ENCODE results near the gene KANK4.

The KANK4 gene

GRCh38 chr1:62288224-62288623 is 31.0 kb downstream of the KANK4 start:
- TF ChIP-seq, protein P1, sequence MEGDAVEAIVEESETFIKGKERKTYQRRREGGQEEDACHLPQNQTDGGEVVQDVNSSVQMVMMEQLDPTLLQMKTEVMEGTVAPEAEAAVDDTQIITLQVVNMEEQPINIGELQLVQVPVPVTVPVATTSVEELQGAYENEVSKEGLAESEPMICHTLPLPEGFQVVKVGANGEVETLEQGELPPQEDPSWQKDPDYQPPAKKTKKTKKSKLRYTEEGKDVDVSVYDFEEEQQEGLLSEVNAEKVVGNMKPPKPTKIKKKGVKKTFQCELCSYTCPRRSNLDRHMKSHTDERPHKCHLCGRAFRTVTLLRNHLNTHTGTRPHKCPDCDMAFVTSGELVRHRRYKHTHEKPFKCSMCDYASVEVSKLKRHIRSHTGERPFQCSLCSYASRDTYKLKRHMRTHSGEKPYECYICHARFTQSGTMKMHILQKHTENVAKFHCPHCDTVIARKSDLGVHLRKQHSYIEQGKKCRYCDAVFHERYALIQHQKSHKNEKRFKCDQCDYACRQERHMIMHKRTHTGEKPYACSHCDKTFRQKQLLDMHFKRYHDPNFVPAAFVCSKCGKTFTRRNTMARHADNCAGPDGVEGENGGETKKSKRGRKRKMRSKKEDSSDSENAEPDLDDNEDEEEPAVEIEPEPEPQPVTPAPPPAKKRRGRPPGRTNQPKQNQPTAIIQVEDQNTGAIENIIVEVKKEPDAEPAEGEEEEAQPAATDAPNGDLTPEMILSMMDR (IDR thresholded peaks at IDR 0.05; ENCODE audit: insufficient read depth, low read length, poor library complexity, severe bottlenecking): no peak
- no peak for TF ChIP-seq EZH2phosphoT487 (conservative IDR thresholded peaks at IDR 0.05; ENCODE audit: low read length)
- no peaks in the 10 kb centered on the region for H3K9me3 ChIP-seq (ENCODE audit: insufficient read depth, low read length)
- no peak overlapping the region for H3K4me2 ChIP-seq (ENCODE audit: low read depth, low read length, poor library complexity, severe bottlenecking)
- H4K20me1 ChIP-seq (ENCODE audit: low read depth, low read length): no peaks in the 10 kb centered on the region
- H3K27me3 ChIP-seq (ENCODE audit: low read length): no peaks in the 10 kb centered on the region; the same call in 1 of the 2 replicates
- H2AFZ ChIP-seq (ENCODE audit: low read depth, low read length, severe bottlenecking): no peak overlapping the region
- no peaks in the 10 kb centered on the region for H3K9me2 ChIP-seq (replicated peaks; ENCODE audit: insufficient read depth, low read length)
- H3K9ac ChIP-seq (ENCODE audit: low read length): no peak overlapping the region
- H3K36me3 ChIP-seq (ENCODE audit: low read length): no peaks in the 10 kb centered on the region
- H3F3A ChIP-seq (ENCODE audit: insufficient read depth): no peaks in the 10 kb centered on the region
- no peaks in the 10 kb centered on the region for H3K79me2 ChIP-seq (ENCODE audit: insufficient read depth, low read length)
- H3K4me3 ChIP-seq (ENCODE audit: insufficient read depth, low read length, poor library complexity, severe bottlenecking): no peak overlapping the region
- no peak overlapping the region for H3K27ac ChIP-seq (ENCODE audit: low read depth, low read length)

DNA sequence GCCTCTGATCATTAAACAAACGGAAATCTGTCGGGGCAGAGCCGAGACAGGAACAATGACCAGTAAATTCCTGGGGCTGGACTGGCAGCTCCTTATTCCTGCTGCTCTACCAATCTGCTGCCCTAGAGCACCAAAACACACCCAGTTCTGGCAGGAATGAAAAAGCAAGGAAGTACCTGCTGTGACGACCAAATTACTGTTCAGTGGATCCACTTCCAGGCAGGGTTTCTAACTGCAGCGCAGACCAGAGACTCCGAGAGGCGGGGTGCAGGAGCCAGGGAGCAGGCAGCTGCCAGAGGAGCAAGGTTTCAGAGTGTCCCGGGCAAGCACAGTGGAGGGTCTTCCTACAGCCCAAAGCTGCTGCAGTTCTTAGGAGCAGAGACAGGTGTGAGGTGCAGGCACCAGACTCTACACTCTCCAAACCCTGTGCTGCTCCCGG is 32.4 kb downstream of the KANK4 start:
- Histone ChIP-seq H3K27me3 (ENCODE audit: low read length) (no peaks in the 10 kb centered on the region; the same call in 1 of the 2 replicates), H3K4me2 (ENCODE audit: low read depth, low read length, poor library complexity, severe bottlenecking) (no peak overlapping the region)

GRCh38 chr1:62285984-62286785 is 33.0 kb downstream of the KANK4 start:
- no peaks in the 10 kb centered on the region for H3K9me3 ChIP-seq (ENCODE audit: insufficient read depth, low read length)
- H3K9me2 ChIP-seq (replicated peaks; ENCODE audit: insufficient read depth, low read length): no peaks in the 10 kb centered on the region
- H3K27ac ChIP-seq (ENCODE audit: low read depth, low read length): no peak overlapping the region
- H3K79me2 ChIP-seq (ENCODE audit: insufficient read depth, low read length): no peaks in the 10 kb centered on the region
- no peak overlapping the region for H3K4me2 ChIP-seq (ENCODE audit: low read depth, low read length, poor library complexity, severe bottlenecking)
- no peak overlapping the region for H3K9ac ChIP-seq (ENCODE audit: low read length)
- no peak overlapping the region for H2AFZ ChIP-seq (ENCODE audit: low read depth, low read length, severe bottlenecking)
- H3K4me3 ChIP-seq (ENCODE audit: insufficient read depth, low read length, poor library complexity, severe bottlenecking): no peak overlapping the region
- no peaks in the 10 kb centered on the region for H3K36me3 ChIP-seq (ENCODE audit: low read length)
- no peaks in the 10 kb centered on the region for H3F3A ChIP-seq (ENCODE audit: insufficient read depth)
- H3K27me3 ChIP-seq (ENCODE audit: low read length): no peaks in the 10 kb centered on the region; the same call in 1 of the 2 replicates
- H4K20me1 ChIP-seq (ENCODE audit: low read depth, low read length): no peaks in the 10 kb centered on the region
- TF ChIP-seq EZH2phosphoT487 (conservative IDR thresholded peaks at IDR 0.05; ENCODE audit: low read length): no peak
- TF ChIP-seq, protein P1 (IDR thresholded peaks at IDR 0.05; ENCODE audit: insufficient read depth, low read length, poor library complexity, severe bottlenecking): no peak

More for the DNA sequence above, 32.4 kb downstream of the KANK4 start:
- H3K27ac ChIP-seq (ENCODE audit: low read depth, low read length): no peak overlapping the region
- no peak for TF ChIP-seq EZH2phosphoT487 (conservative IDR thresholded peaks at IDR 0.05; ENCODE audit: low read length)
- TF ChIP-seq, protein P1 (IDR thresholded peaks at IDR 0.05; ENCODE audit: insufficient read depth, low read length, poor library complexity, severe bottlenecking): no peak
- H3K36me3 ChIP-seq (ENCODE audit: low read length): no peaks in the 10 kb centered on the region
- no peak overlapping the region for H2AFZ ChIP-seq (ENCODE audit: low read depth, low read length, severe bottlenecking)
- H3K4me3 ChIP-seq (ENCODE audit: insufficient read depth, low read length, poor library complexity, severe bottlenecking): no peak overlapping the region
- H3K9me3 ChIP-seq (ENCODE audit: insufficient read depth, low read length): no peaks in the 10 kb centered on the region
- no peaks in the 10 kb centered on the region for H3F3A ChIP-seq (ENCODE audit: insufficient read depth)
- no peak overlapping the region for H3K9ac ChIP-seq (ENCODE audit: low read length)
- H3K9me2 ChIP-seq (replicated peaks; ENCODE audit: insufficient read depth, low read length): no peaks in the 10 kb centered on the region
- H3K79me2 ChIP-seq (ENCODE audit: insufficient read depth, low read length): no peaks in the 10 kb centered on the region
- no peaks in the 10 kb centered on the region for H4K20me1 ChIP-seq (ENCODE audit: low read depth, low read length)

Data from SU-DHL-6 (cell line).